Trophoblast cell (in vitro differentiated cells and primary cell): Measurements from ENCODE around the gene GOLGA1.
"Not testable (repeated sequence)": the region's sequence is repeated elsewhere in the genome, so short reads cannot be mapped to it uniquely, and the experiment has no call there.

ENCODE experiments used
- DNase-seq, 2 donors: peaks; one replicate each; pipeline ENCODE4 v3.0.0-alpha.2; 2016
- H2AFZ ChIP-seq: 2 replicates; pipeline ENCODE4 v1.6.1; 2013; ENCODE audit warnings: low read length, moderate library complexity, mild to moderate bottlenecking; ENCODE audit not compliant: insufficient read depth, poor library complexity
- H2AK5ac ChIP-seq: 2 replicates; pipeline ENCODE4 v1.6.1; 2013; ENCODE audit warnings: mild to moderate bottlenecking, low read length
- H2BK120ac ChIP-seq: 2 replicates; pipeline ENCODE4 v1.6.1; 2013; ENCODE audit warnings: low read length, mild to moderate bottlenecking, moderate library complexity; ENCODE audit not compliant: insufficient read depth, poor library complexity
- H2BK12ac ChIP-seq: 2 replicates; pipeline ENCODE4 v1.6.1; 2013; ENCODE audit warnings: mild to moderate bottlenecking, low read length, moderate library complexity
- H2BK5ac ChIP-seq: 2 replicates; pipeline ENCODE4 v1.6.1; 2013; ENCODE audit warnings: low read length, low read depth, moderate library complexity, mild to moderate bottlenecking; ENCODE audit not compliant: poor library complexity
- H3K14ac ChIP-seq: 2 replicates; pipeline ENCODE4 v1.6.1; 2013; ENCODE audit warnings: mild to moderate bottlenecking, low read length
- H3K18ac ChIP-seq: 2 replicates; pipeline ENCODE4 v1.6.1; 2013; ENCODE audit warnings: mild to moderate bottlenecking, low read length
- H3K23ac ChIP-seq: 2 replicates; pipeline ENCODE4 v1.6.1; 2013; ENCODE audit warnings: low read length
- H3K27ac ChIP-seq: 2 replicates; pipeline ENCODE4 v1.5.1; 2013; ENCODE audit warnings: low read depth, mild to moderate bottlenecking, inconsistent platforms, low read length, moderate library complexity
- H3K27me3 ChIP-seq: 2 replicates; pipeline ENCODE4 v1.6.1; 2013; ENCODE audit warnings: inconsistent platforms, mild to moderate bottlenecking, low read length, moderate library complexity; ENCODE audit not compliant: insufficient read depth
- H3K36me3 ChIP-seq, 2 experiments: 1 replicate in 1 of 2; 2 replicates in 1 of 2; pipeline ENCODE4 v1.6.1; 2013; ENCODE audit warnings: low read length in 2 of 2, mild to moderate bottlenecking in 2 of 2, moderate library complexity in 1 of 2; ENCODE audit not compliant: insufficient read depth in 2 of 2, control insufficient read depth in 1 of 2
- H3K4ac ChIP-seq: 2 replicates; pipeline ENCODE4 v1.6.1; 2013; ENCODE audit warnings: low read depth, mild to moderate bottlenecking, low read length, moderate library complexity
- H3K4me1 ChIP-seq, 2 experiments: 1 replicate in 1 of 2; 2 replicates in 1 of 2; pipeline ENCODE4 v1.6.1; 2013; ENCODE audit warnings: low read length in 2 of 2, mild to moderate bottlenecking in 2 of 2, moderate library complexity in 1 of 2; ENCODE audit not compliant: insufficient read depth in 2 of 2, control insufficient read depth in 1 of 2
- H3K4me2 ChIP-seq: 2 replicates; pipeline ENCODE4 v1.6.1; 2013; ENCODE audit warnings: inconsistent platforms, mild to moderate bottlenecking, low read length, moderate library complexity
- H3K4me3 ChIP-seq: 2 replicates; pipeline ENCODE4 v1.5.1; 2013; ENCODE audit warnings: mild to moderate bottlenecking, low read depth, low read length, inconsistent platforms
- H3K79me1 ChIP-seq: one replicate; pipeline ENCODE4 v1.6.1; 2013; ENCODE audit warnings: low read length
- H3K79me2 ChIP-seq: 2 replicates; pipeline ENCODE4 v1.6.1; 2013; ENCODE audit warnings: low read length, mild to moderate bottlenecking; ENCODE audit not compliant: control insufficient read depth, insufficient read depth, poor library complexity
- H3K9ac ChIP-seq: 2 replicates; pipeline ENCODE4 v1.6.1; 2013; ENCODE audit warnings: mild to moderate bottlenecking, low read length
- H3K9me3 ChIP-seq: 2 replicates; pipeline ENCODE4 v1.6.1; 2013; ENCODE audit warnings: low read depth, mild to moderate bottlenecking, control low read depth, inconsistent platforms, low read length; ENCODE audit not compliant: insufficient read depth
- H4K12ac ChIP-seq: 2 replicates; pipeline ENCODE4 v1.6.1; 2013; ENCODE audit warnings: low read depth, mild to moderate bottlenecking, low read length, moderate library complexity
- H4K8ac ChIP-seq: 2 replicates; pipeline ENCODE4 v1.6.1; 2013; ENCODE audit warnings: low read depth, mild to moderate bottlenecking, low read length, moderate library complexity
- H4K91ac ChIP-seq: one replicate; pipeline ENCODE4 v1.6.1; 2013; ENCODE audit warnings: low read depth, mild to moderate bottlenecking, low read length, moderate library complexity
- WGBS: extraction: QIAGEN DNeasy Blood & Tissue Kit; methylation state at CpG from one replicate; pipeline ENCODE4 v1.1.7; 2013; ENCODE audit warnings: missing lambda C conversion rate; ENCODE audit not compliant: insufficient read length, insufficient coverage; ENCODE audit errors: extremely low coverage; 5-methylcytosine and 5-hydroxymethylcytosine counted together

GOLGA1 gene

DNA sequence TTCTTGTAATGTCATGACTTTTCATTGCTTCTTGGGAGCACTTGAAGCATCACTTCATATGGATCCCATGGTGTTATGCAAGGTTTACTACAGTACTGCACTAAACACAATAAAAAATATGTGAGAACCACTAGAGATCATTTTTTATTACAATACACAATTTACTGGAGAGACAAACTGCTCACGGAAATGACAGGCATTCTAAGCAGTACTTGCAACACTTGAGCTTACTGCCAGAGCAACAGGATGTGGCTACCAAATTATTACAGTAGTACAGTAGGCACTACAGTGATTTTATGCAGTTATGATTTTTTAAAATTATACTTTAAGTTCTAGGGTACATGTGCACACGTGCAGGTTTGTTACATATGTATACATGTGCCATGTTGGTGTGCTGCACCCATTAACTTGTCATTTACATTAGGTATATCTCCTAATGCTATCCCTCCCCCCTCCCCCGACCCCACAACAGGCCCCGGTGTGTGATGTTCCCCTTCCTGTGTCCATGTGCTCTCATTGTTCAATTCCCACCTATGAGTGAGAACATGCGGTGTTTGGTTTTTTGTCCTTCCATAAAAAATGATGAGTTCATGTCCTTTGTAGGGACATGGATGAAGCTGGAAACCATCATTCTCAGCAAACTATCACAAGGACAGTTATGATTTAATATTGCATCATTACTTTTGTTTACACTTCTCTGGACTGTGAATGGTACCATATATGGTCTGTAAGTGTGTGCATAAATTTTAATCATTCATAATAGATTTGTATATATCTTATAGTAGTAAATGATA, 25.1 kb upstream of the GOLGA1 start:
- H4K12ac ChIP-seq, H3K4me1 ChIP-seq, H3K4me3 ChIP-seq, H4K8ac ChIP-seq, H2BK5ac ChIP-seq, H3K4me2 ChIP-seq, H3K18ac ChIP-seq, H2BK120ac ChIP-seq, H3K79me1 ChIP-seq, H3K4ac ChIP-seq, H2BK12ac ChIP-seq, H3K9ac ChIP-seq, H4K91ac ChIP-seq, H3K27me3 ChIP-seq, H3K27ac ChIP-seq, H3K9me3 ChIP-seq, DNase-seq, H3K23ac ChIP-seq, H2AFZ ChIP-seq, H2AK5ac ChIP-seq, H3K36me3 ChIP-seq, H3K14ac ChIP-seq, H3K79me2 ChIP-seq: not testable (repeated sequence)
- WGBS = no CpG with 5 or more reads among the region's 5 CpGs

DNA sequence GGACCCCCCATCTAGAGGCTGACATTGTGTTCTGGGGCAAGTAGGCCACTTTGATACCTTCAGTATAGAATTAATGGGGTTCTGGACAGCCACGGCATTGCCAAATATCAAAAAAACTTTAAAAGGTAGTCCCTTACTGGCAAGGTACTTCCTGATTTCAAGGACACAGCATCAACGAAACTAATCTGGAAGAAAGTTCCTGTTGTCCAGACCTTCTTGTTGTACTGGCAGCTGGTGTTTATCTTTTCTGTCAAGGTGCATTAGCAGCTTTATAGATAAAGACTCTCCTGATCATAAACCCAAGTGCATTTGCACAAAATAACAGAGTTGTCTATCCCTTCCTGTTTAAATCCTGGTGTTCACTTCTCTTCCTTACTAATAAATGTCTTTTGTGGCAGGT, 23.7 kb upstream of the GOLGA1 start:
- peaks cover 0 to 1% of the 10 kb centered on the region in 2 experiments for H3K36me3 ChIP-seq
- H3K4ac ChIP-seq = no peak overlapping the region
- H3K14ac ChIP-seq = no peak overlapping the region
- no peak overlapping the region for H4K91ac ChIP-seq
- no peak overlapping the region for H2AFZ ChIP-seq
- no peak overlapping the region for H3K23ac ChIP-seq
- no peaks in the 10 kb centered on the region for H3K4me1 ChIP-seq
- no peak overlapping the region for H3K4me2 ChIP-seq
- no peaks in the 10 kb centered on the region for H3K79me2 ChIP-seq
- H3K27me3 ChIP-seq = no peaks in the 10 kb centered on the region
- H3K27ac ChIP-seq = no peak overlapping the region
- no peaks in the 10 kb centered on the region for H3K79me1 ChIP-seq
- no peak overlapping the region for H4K8ac ChIP-seq
- H4K12ac ChIP-seq = no peak overlapping the region
- H2BK120ac ChIP-seq = no peak overlapping the region
- no peak overlapping the region for H3K4me3 ChIP-seq
- H2AK5ac ChIP-seq = no peak overlapping the region
- no peak for DNase-seq
- H3K9me3 ChIP-seq = no peaks in the 10 kb centered on the region
- H2BK5ac ChIP-seq = no peak overlapping the region
- no CpG with 5 or more reads among the region's 2 CpGs for WGBS
- H3K18ac ChIP-seq = no peak overlapping the region
- H2BK12ac ChIP-seq = no peak overlapping the region
- no peak overlapping the region for H3K9ac ChIP-seq

- Histone ChIP-seq H3K36me3 (peaks cover 0 to 1% of the 10 kb centered on the region in 2 experiments), H3K18ac (no peak overlapping the region), H3K79me1 (no peaks in the 10 kb centered on the region), H3K4me1 (no peaks in the 10 kb centered on the region), H3K4ac (no peak overlapping the region), H3K14ac (no peak overlapping the region), H3K9me3 (no peaks in the 10 kb centered on the region), H2BK120ac (no peak overlapping the region), H4K8ac (no peak overlapping the region), H3K79me2 (no peaks in the 10 kb centered on the region), H3K27ac (no peak overlapping the region), H2BK12ac (no peak overlapping the region), H2AK5ac (no peak overlapping the region), H3K9ac (no peak overlapping the region), H3K23ac (no peak overlapping the region), H3K4me2 (no peak overlapping the region), H4K91ac (no peak overlapping the region), H3K4me3 (no peak overlapping the region), H4K12ac (no peak overlapping the region), H2BK5ac (no peak overlapping the region), H2AFZ (no peak overlapping the region), H3K27me3 (no peaks in the 10 kb centered on the region)
- no CpG with 5 or more reads among the region's 2 CpGs for WGBS
- DNase-seq = no peak
Measured at GRCh38 chr9:124964056-124964455, 23.2 kb upstream of the GOLGA1 start.

DNA sequence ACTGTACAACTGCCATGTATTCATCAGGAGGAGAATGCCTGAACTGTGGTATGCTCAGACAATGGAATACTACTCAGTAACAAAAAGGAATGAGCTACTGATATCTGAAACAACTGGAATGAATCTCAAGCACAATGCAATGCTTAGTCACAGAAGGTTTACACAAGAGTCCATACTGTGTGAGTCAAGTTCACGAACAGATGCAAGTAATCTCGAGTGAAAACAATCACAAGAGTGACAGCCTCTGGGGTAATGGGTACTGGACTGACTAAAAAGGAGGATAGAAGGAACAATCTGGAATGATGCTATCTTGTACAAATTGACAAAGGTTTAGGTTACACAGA, 19.5 kb upstream of the GOLGA1 start:
- Histone ChIP-seq H3K79me2 (no peaks in the 10 kb centered on the region), H3K18ac (no peak overlapping the region), H2BK120ac (no peak overlapping the region), H3K27ac (no peak overlapping the region), H3K23ac (no peak overlapping the region), H4K12ac (no peak overlapping the region), H3K14ac (no peak overlapping the region), H3K4ac (no peak overlapping the region), H2AK5ac (no peak overlapping the region), H3K4me2 (no peak overlapping the region), H4K91ac (no peak overlapping the region), H3K4me3 (no peak overlapping the region), H3K27me3 (no peaks in the 10 kb centered on the region), H2AFZ (no peak overlapping the region), H3K9me3 (no peaks in the 10 kb centered on the region), H2BK12ac (no peak overlapping the region), H3K9ac (no peak overlapping the region), H3K79me1 (no peaks in the 10 kb centered on the region), H3K4me1 (no peaks in the 10 kb centered on the region), H3K36me3 (no peaks in the 10 kb centered on the region), H2BK5ac (no peak overlapping the region), H4K8ac (no peak overlapping the region)
- DNase-seq = peak in 1 of 2 donors; percentile 52
- WGBS = no CpG with 5 or more reads among the region's 2 CpGs
